ENCODE results near the gene RAPGEF5. TPM values are rescaled to one million over a fixed set of nuclear protein-coding genes. Genes with fewer than 3 reads are reported as not detected.

The RAPGEF5 gene
- total RNA-seq, 1 donor: 1.5 TPM

- DNase-seq (ENCODE audit: low read depth): no peak
- no peak overlapping the region for H3K4me3 ChIP-seq (ENCODE audit: low read depth, low read length)
- no peak for TF ChIP-seq CTCF (IDR thresholded peaks at IDR 0.05; ENCODE audit: insufficient read depth, low read length)
Measured at GRCh38 chr7:22373388-22373787, 16.4 kb upstream of the RAPGEF5 start.

GRCh38 chr7:22372863-22373262 is 15.9 kb upstream of the RAPGEF5 start:
- TF ChIP-seq CTCF (IDR thresholded peaks at IDR 0.05; ENCODE audit: insufficient read depth, low read length): no peak
- no peak overlapping the region for H3K4me3 ChIP-seq (ENCODE audit: low read depth, low read length)
- DNase-seq (ENCODE audit: low read depth): no peak

- no peak for DNase-seq (ENCODE audit: low read depth)
- no peak overlapping the region for H3K4me3 ChIP-seq (ENCODE audit: low read depth, low read length)
- TF ChIP-seq CTCF (IDR thresholded peaks at IDR 0.05; ENCODE audit: insufficient read depth, low read length): no peak
Measured at GRCh38 chr7:22371878-22372277, 14.9 kb upstream of the RAPGEF5 start.

GRCh38 chr7:22364900-22365299 is 7.9 kb upstream of the RAPGEF5 start:
- H3K4me3 ChIP-seq (ENCODE audit: low read depth, low read length): no peak overlapping the region
- no peak for TF ChIP-seq CTCF (IDR thresholded peaks at IDR 0.05; ENCODE audit: insufficient read depth, low read length)
- no peak for DNase-seq (ENCODE audit: low read depth)

GRCh38 chr7:22363756-22364422 is 6.9 kb upstream of the RAPGEF5 start:
- no peak for TF ChIP-seq CTCF (IDR thresholded peaks at IDR 0.05; ENCODE audit: insufficient read depth, low read length)
- H3K4me3 ChIP-seq (ENCODE audit: low read depth, low read length): no peak overlapping the region
- no peak for DNase-seq (ENCODE audit: low read depth)

GRCh38 chr7:22361795-22362194 is 4.8 kb upstream of the RAPGEF5 start:
- no peak for TF ChIP-seq CTCF (IDR thresholded peaks at IDR 0.05; ENCODE audit: insufficient read depth, low read length)
- no peak overlapping the region for H3K4me3 ChIP-seq (ENCODE audit: low read depth, low read length)
- no peak for DNase-seq (ENCODE audit: low read depth)

- no peak overlapping the region for H3K4me3 ChIP-seq (ENCODE audit: low read depth, low read length)
- TF ChIP-seq CTCF (IDR thresholded peaks at IDR 0.05; ENCODE audit: insufficient read depth, low read length): no peak
- DNase-seq (ENCODE audit: low read depth): no peak
Measured at GRCh38 chr7:22361320-22361719, 4.4 kb upstream of the RAPGEF5 start.
